ENCODE data around the gene RNF41. TPM values are rescaled to one million over a fixed set of nuclear protein-coding genes. Genes with fewer than 3 reads are reported as not detected.

RNF41 gene
- total RNA-seq, 2 donors from 2014 or later = 35.5 to 37.4 TPM

DNA sequence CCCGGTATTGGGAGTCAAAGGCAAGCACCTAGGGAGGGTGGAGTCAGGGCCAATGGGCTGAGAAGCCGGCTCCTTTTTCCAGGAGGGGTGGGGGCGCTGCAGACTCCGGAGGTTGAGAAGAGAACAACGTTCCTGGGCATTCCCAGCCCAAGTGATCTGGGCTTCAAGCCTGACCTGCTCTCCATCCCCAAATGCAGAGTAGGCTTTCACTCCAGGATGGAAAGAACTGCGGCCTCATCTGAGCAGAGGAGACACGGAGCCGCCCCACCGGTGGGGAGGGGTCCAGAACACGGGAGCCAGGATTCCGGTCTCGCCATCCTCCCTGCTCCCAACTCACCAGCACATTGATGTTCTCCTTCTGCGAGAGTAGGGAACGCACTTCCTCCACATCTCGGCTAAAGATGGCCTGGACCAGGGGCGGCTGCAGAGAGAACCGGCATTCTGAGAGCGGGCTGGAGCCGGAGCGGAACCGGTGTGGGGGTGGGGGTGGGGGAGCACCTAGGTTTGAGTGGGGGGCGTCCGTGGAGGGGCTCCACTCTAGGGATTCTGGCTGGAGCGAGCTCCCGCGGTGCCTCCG lies 35.9 kb upstream of the RNF41 start:
- peaks cover 22% of the 10 kb centered on the region for H3K4me1 Mint-ChIP-seq
- DNase-seq (no peak), ATAC-seq (peak; percentile 14)
- no peaks in the 10 kb centered on the region for H3K9me3 ChIP-seq (ENCODE audit: control insufficient read depth, low read length, poor library complexity, severe bottlenecking)
- peak overlapping the region; percentile 68 for H3K27ac Mint-ChIP-seq
- H3K27me3 Mint-ChIP-seq = no peaks in the 10 kb centered on the region
- H3K4me3 Mint-ChIP-seq = peak overlapping the region; percentile 91
- H3K36me3 Mint-ChIP-seq (ENCODE audit: low read depth) = peaks cover 5% of the 10 kb centered on the region

DNA sequence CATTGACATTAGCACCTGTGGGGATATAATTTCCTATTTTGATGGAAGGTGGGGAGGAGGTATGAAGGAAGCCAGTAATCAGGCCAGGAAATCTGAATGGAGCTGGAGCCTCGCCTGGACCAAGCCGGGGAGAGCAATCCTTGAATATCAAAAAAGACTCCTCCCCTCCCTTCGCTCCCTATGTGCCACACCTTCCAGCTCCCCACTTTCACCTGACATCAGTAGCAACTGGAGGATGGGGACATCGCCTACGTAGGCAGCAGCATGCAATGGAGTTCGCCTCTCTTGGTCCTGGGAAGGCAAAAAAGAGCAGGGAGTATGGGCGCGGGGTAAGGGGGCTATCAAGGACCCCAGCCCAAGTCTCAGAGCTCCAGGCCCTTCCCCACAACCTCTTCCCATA lies 35.3 kb upstream of the RNF41 start:
- ATAC-seq = no peak
- Mint-ChIP-seq H3K4me3 (peak overlapping the region; percentile 91), H3K27ac (peak overlapping the region; percentile 68), H3K27me3 (no peaks in the 10 kb centered on the region), H3K36me3 (ENCODE audit: low read depth) (peaks cover 5% of the 10 kb centered on the region), H3K4me1 (peaks cover 22% of the 10 kb centered on the region)
- no peaks in the 10 kb centered on the region for H3K9me3 ChIP-seq (ENCODE audit: control insufficient read depth, low read length, poor library complexity, severe bottlenecking)
- DNase-seq = no peak

GRCh38 chr12:56256326-56256960 lies 34.7 kb upstream of the RNF41 start:
- no peak for DNase-seq
- ATAC-seq = no peak
- peak overlapping the region; percentile 68 for H3K27ac Mint-ChIP-seq
- peak overlapping the region; percentile 91 for H3K4me3 Mint-ChIP-seq
- H3K36me3 Mint-ChIP-seq (ENCODE audit: low read depth) = peaks cover 5% of the 10 kb centered on the region
- no peaks in the 10 kb centered on the region for H3K27me3 Mint-ChIP-seq
- peaks cover 20% of the 10 kb centered on the region for H3K4me1 Mint-ChIP-seq
- no peaks in the 10 kb centered on the region for H3K9me3 ChIP-seq (ENCODE audit: control insufficient read depth, low read length, poor library complexity, severe bottlenecking)

DNA sequence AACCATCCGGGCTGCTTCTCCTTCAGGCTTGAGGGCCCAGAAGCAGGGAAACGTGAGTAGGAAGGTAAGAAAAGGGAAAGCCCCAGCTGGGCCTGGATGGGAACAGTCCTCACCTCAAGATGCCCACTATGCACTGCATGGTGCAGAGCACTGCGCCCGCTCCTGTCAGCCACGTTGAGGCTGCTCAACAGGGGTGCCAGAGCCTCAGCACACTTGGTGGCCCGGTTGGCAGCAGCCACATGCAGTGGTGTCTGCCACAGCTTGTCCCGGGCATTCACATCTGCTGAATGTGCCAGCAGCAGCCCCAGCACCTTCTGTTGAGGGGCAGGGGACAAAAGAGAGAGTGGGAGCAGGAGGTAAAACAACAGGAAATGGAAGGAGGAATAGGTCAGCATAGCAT lies 33.9 kb upstream of the RNF41 start:
- H3K4me1 Mint-ChIP-seq = peaks cover 20% of the 10 kb centered on the region
- ATAC-seq = no peak
- H3K27ac Mint-ChIP-seq = no peak overlapping the region
- H3K9me3 ChIP-seq (ENCODE audit: control insufficient read depth, low read length, poor library complexity, severe bottlenecking) = no peaks in the 10 kb centered on the region
- H3K27me3 Mint-ChIP-seq = no peaks in the 10 kb centered on the region
- peaks cover 5% of the 10 kb centered on the region for H3K36me3 Mint-ChIP-seq (ENCODE audit: low read depth)
- DNase-seq = no peak
- H3K4me3 Mint-ChIP-seq = no peak overlapping the region

DNA sequence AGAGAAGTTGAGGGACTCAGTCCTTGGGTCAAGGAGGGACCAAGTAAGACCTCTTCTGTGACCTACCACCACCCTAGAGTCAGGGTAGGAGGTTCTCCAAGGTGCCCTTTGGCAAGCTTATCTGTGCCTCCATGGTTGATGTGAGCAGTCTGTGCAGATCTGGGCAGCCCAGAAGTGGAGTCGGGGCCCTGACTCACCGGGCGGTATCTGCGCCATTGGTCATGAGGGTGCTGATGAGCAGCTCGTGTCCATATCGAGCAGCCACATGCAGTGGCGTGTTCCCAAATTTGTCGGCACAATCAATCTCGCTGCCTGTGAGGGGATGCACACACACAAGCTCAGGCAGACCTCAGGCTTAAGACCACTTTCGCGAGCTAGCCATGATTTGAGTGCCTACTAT lies 31.4 kb upstream of the RNF41 start:
- Mint-ChIP-seq H3K36me3 (ENCODE audit: low read depth) (peaks cover 8% of the 10 kb centered on the region), H3K27ac (no peak overlapping the region), H3K4me3 (no peak overlapping the region)

DNA sequence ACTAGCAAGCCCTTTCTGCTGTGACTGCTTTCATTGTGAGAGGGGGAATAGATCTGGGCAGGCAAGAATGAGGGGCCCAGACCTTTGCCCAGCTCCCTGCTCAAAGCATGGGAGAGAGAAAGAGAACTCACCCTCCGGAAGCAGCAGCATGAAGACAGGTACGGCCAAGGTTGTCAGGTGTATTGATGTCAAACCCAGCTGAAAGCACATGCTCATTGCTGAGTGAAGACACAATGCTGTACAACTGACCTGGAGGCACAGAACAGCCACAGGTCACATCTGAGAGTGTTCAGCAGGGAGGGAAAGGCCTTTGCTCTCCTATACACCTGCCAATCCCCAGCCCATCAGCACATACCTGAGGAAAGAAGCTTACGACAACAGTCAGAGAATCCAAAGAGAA lies 30.9 kb upstream of the RNF41 start:
- H3K27ac Mint-ChIP-seq = no peak overlapping the region
- peaks cover 8% of the 10 kb centered on the region for H3K36me3 Mint-ChIP-seq (ENCODE audit: low read depth)
- H3K4me1 Mint-ChIP-seq = peaks cover 15% of the 10 kb centered on the region
- ATAC-seq (no peak), DNase-seq (no peak)
- H3K9me3 ChIP-seq (ENCODE audit: control insufficient read depth, low read length, poor library complexity, severe bottlenecking) = no peaks in the 10 kb centered on the region
- no peaks in the 10 kb centered on the region for H3K27me3 Mint-ChIP-seq
- H3K4me3 Mint-ChIP-seq = no peak overlapping the region

More for the DNA sequence above, 31.4 kb upstream of the RNF41 start:
- DNase-seq (no peak), ATAC-seq (no peak)
- H3K4me1 Mint-ChIP-seq = peaks cover 15% of the 10 kb centered on the region
- no peaks in the 10 kb centered on the region for H3K27me3 Mint-ChIP-seq
- H3K9me3 ChIP-seq (ENCODE audit: control insufficient read depth, low read length, poor library complexity, severe bottlenecking) = no peaks in the 10 kb centered on the region

DNA sequence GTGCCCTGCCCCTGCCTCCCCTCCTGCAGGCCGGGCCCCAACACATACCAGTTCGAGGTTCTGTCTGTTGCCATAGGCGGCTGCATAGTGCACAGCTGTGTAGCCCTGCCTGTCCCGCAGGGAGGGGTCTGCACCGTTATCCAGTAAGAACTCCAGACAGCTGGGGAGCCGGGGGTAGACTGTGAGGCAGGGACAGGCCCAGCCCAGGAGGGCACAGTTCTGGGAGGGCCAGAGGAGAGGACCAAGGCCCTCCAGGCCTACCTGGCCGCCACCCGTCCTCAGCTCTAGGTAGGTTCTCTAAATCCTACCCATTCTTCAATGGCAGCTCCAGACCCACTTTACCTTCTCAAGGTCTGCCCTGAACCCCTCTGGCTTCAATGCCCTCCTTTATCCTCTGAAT lies 27.0 kb upstream of the RNF41 start:
- ATAC-seq (no peak), DNase-seq (no peak)
- no peaks in the 10 kb centered on the region for H3K27me3 Mint-ChIP-seq
- peaks cover 8% of the 10 kb centered on the region for H3K36me3 Mint-ChIP-seq (ENCODE audit: low read depth)
- H3K4me3 Mint-ChIP-seq = no peak overlapping the region
- no peaks in the 10 kb centered on the region for H3K4me1 Mint-ChIP-seq
- H3K9me3 ChIP-seq (ENCODE audit: control insufficient read depth, low read length, poor library complexity, severe bottlenecking) = no peaks in the 10 kb centered on the region
- H3K27ac Mint-ChIP-seq = no peak overlapping the region

DNA sequence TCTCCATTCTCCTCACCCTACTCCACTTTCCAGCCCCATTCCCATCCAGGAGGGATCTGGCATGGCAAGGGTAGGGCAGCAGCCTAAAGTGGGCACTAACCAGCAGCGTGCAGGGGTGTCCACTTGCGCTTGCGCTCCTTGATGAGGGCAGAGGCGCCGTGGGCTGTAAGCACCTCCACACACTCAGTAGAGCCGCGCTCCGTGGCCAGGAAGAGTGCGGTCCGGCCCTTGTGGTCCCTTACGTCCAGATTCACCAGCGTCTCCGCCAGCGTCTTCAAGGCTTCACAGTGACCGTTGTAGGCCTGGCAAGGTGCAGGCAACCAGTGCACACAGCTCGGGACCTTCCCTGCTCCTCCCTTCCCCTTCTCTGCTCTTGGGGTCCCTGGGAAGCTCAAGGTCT lies 26.2 kb upstream of the RNF41 start:
- H3K9me3 ChIP-seq (ENCODE audit: control insufficient read depth, low read length, poor library complexity, severe bottlenecking) = no peaks in the 10 kb centered on the region
- Mint-ChIP-seq H3K27me3 (no peaks in the 10 kb centered on the region), H3K27ac (no peak overlapping the region), H3K4me3 (no peak overlapping the region), H3K36me3 (ENCODE audit: low read depth) (peaks cover 8% of the 10 kb centered on the region), H3K4me1 (no peaks in the 10 kb centered on the region)
- ATAC-seq (no peak), DNase-seq (no peak)

DNA sequence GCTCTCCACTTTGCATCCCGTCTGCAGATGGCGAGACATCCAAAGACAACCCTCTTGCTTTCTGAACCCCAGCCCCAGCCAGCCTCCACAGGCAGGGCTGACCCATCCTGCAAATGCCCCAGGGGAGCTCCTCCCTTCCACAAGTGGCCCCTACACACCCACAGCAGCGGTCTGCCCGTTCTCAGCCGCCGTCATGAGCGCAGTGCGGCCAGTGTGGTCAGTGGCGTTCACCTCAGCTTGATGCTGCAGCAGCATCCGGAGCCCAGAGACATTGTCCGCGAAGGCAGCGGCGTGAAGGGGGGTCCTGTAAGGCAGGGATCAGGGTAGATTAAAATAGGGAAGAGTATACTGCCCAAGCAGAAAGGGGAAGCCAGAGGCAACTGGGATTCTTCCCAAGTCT lies 22.8 kb upstream of the RNF41 start:
- Mint-ChIP-seq H3K27ac (no peak overlapping the region), H3K4me1 (no peaks in the 10 kb centered on the region), H3K27me3 (no peaks in the 10 kb centered on the region), H3K36me3 (ENCODE audit: low read depth) (peaks cover 12% of the 10 kb centered on the region), H3K4me3 (no peak overlapping the region)
- DNase-seq = no peak
- no peak for ATAC-seq
- H3K9me3 ChIP-seq (ENCODE audit: control insufficient read depth, low read length, poor library complexity, severe bottlenecking) = no peaks in the 10 kb centered on the region

DNA sequence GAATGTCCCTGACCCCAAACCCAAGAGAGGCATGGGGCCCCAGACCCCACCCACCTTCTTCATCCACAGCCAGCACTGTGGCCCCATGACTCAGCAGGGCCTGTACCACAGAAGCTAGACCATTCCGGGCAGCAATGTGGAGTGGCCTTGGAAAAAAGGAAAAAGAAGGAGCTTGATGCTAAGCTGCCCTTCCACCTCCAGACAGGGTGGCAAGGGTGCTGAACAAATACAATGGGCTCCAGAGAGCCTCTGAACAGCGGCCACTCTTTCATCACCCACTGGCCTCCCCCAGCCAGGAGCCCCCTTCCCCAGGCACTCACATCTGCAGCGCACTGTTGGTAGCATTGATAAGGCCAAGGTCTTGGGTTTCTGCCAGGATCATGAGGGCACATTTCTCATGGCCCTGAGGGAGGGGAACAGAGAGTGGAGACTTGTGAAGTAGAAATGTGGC lies 22.0 kb upstream of the RNF41 start:
- H3K4me3 Mint-ChIP-seq = no peak overlapping the region
- H3K9me3 ChIP-seq (ENCODE audit: control insufficient read depth, low read length, poor library complexity, severe bottlenecking) = no peaks in the 10 kb centered on the region
- H3K36me3 Mint-ChIP-seq (ENCODE audit: low read depth) = peaks cover 9% of the 10 kb centered on the region

GRCh38 chr12:56242986-56243385 lies 21.3 kb upstream of the RNF41 start:
- ATAC-seq (no peak), DNase-seq (no peak)
- Mint-ChIP-seq H3K27me3 (no peaks in the 10 kb centered on the region), H3K4me3 (no peak overlapping the region), H3K27ac (no peak overlapping the region), H3K4me1 (peaks cover 2% of the 10 kb centered on the region), H3K36me3 (ENCODE audit: low read depth) (peaks cover 9% of the 10 kb centered on the region)
- no peaks in the 10 kb centered on the region for H3K9me3 ChIP-seq (ENCODE audit: control insufficient read depth, low read length, poor library complexity, severe bottlenecking)

More for the DNA sequence above, 22.0 kb upstream of the RNF41 start:
- Mint-ChIP-seq H3K27me3 (no peaks in the 10 kb centered on the region), H3K27ac (no peak overlapping the region), H3K4me1 (peaks cover 2% of the 10 kb centered on the region)
- DNase-seq = no peak
- no peak for ATAC-seq

DNA sequence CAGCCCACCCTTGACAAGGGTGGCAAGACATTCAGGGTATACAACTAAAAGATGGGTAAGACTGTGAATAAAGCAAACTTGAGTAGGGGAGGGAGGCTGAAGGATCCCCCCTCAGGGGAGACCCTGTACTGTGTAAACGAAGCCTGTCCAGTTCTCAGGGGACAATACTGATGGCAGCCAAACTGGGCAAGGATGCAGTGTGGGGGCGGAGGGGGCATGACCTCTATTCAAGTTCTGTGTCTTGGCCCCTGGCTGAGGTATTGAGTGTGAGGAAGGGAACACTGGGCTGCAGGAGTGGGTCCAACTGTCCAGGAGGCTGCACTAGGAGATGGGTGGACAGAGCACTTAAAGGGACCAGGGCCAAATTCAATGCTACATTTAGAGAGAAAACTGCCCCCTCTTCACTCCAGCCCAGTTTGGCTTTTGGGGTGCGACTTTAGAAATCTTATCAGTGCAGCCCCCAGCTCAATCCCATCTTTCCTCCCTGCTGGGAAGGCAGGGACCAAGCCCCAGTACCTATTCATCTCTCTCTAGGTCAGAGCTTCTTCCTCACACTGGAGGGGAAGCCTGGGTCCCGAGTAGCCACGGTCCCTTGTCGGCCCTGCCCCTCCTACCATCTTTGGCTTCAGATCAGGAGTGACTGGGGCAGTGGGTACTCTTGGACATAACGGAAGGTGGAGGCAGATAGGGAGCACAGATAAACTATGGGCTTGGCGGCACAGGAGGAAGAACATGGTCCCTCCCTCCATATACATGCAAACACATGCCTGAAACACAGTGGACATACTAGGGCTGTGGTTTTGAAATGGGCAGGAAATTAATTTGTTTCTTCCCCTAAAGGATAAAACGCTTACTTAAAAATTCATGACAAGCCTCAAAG lies 19.9 kb upstream of the RNF41 start:
- ATAC-seq = no peak

DNA sequence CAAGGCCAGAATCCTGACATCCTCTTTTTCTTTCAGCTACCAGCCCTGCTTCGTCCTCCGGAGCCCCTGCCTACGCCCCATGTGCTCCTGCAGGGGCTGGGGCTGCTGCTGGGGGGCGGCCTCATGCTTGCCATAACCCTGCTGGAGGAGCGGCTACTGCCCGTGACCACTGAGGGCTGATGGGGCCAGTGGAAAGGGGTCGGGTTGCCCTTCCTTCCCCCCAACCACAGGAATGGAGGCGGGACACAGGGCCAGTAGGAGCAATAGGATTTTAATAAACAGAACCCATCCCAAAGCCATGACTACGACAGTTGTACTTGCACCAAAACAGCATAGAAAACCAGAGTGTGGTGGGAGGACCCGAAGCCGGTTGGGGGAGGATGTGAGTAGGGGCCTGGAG lies 15.8 kb upstream of the RNF41 start:
- DNase-seq (no peak), ATAC-seq (no peak)
- Mint-ChIP-seq H3K36me3 (ENCODE audit: low read depth) (peaks cover 4% of the 10 kb centered on the region), H3K4me3 (no peak overlapping the region), H3K27me3 (no peaks in the 10 kb centered on the region), H3K27ac (peak overlapping the region; percentile 43), H3K4me1 (peaks cover 4% of the 10 kb centered on the region)
- no peaks in the 10 kb centered on the region for H3K9me3 ChIP-seq (ENCODE audit: control insufficient read depth, low read length, poor library complexity, severe bottlenecking)

More for the DNA sequence above, 19.9 kb upstream of the RNF41 start:
- no peaks in the 10 kb centered on the region for H3K27me3 Mint-ChIP-seq
- H3K9me3 ChIP-seq (ENCODE audit: control insufficient read depth, low read length, poor library complexity, severe bottlenecking) = no peaks in the 10 kb centered on the region
- H3K27ac Mint-ChIP-seq = no peak overlapping the region
- peaks cover 2% of the 10 kb centered on the region for H3K4me1 Mint-ChIP-seq
- peaks cover 7% of the 10 kb centered on the region for H3K36me3 Mint-ChIP-seq (ENCODE audit: low read depth)
- no peak for DNase-seq
- H3K4me3 Mint-ChIP-seq = no peak overlapping the region

All from T-helper 17 cell (primary cell).